MM.1S (cell line): Measurements from ENCODE around the gene STX4.

Source experiments
- EZH2 ChIP-seq: fragments of 300-600 bp; sonication (generic); optimal IDR thresholded peaks from 2 replicates; pipeline ENCODE3; 2017; ENCODE audit warnings: low read depth, mild to moderate bottlenecking, antibody characterized with exemption, low read length, mixed read lengths
- TF ChIP-seq, protein P1 (sequence below): fragments of 300-600 bp; sonication (generic); IDR thresholded peaks from 2 replicates; pipeline ENCODE4 v1.5.1; 2016; ENCODE audit warnings: antibody characterized with exemption, low read length, mixed read lengths

DNA sequence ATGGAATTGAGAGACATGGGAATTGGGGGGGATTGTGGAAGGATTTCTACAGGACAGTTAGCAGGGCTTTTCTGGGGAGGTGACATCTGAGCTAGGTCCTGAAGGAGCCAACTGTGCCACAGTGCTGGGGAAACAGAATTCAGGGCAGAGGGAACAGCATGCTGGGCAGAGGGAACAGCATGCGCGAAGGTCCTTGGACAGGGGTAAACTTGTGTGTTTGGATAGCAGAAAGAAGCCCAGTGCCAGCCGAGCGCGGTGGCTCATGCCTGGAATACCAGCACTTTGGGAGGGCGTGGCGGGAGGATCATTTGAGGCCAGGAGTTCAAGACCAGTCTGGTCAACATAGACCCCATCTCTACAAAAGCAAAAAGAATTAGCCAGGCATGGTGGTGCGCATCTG, 26.8 kb upstream of the STX4 start:
- TF ChIP-seq, protein P1, sequence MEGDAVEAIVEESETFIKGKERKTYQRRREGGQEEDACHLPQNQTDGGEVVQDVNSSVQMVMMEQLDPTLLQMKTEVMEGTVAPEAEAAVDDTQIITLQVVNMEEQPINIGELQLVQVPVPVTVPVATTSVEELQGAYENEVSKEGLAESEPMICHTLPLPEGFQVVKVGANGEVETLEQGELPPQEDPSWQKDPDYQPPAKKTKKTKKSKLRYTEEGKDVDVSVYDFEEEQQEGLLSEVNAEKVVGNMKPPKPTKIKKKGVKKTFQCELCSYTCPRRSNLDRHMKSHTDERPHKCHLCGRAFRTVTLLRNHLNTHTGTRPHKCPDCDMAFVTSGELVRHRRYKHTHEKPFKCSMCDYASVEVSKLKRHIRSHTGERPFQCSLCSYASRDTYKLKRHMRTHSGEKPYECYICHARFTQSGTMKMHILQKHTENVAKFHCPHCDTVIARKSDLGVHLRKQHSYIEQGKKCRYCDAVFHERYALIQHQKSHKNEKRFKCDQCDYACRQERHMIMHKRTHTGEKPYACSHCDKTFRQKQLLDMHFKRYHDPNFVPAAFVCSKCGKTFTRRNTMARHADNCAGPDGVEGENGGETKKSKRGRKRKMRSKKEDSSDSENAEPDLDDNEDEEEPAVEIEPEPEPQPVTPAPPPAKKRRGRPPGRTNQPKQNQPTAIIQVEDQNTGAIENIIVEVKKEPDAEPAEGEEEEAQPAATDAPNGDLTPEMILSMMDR: no peak
- TF ChIP-seq EZH2: no peak
